ENCODE data around the gene GJB5. TPM values are rescaled to one million over a fixed set of nuclear protein-coding genes. Genes with fewer than 3 reads are reported as not detected.
"Not testable (repeated sequence)": the region's sequence is repeated elsewhere in the genome, so short reads cannot be mapped to it uniquely, and the experiment has no call there.

The GJB5 gene
- total RNA-seq, 1 donor from 2014 or later = not detected

DNA sequence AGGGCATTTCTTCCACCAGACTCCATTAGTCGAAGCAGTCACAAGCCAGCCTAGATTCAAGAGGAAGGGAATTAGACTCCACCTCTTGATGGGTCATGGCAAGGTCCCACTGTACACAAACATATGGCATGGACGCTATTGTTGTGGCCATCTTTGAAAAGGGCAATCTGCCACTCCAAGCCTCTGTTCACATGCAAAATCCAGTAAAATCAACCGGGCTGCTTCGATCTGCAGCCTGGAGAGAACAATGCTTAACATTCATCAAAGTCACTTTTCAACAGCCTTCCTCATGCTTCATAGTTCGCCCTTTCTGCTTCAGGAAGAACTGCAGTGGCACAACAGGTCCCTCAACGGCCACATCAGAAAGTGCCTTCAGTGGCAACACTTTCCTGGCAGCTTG is 28.0 kb upstream of the GJB5 start:
- DNase-seq (ENCODE audit: low read depth) = no peak
- no peak for TF ChIP-seq CTCF (conservative IDR thresholded peaks at IDR 0.05; ENCODE audit: low read depth, low read length)
- H3K4me3 ChIP-seq (ENCODE audit: low read depth, low read length) = no peak overlapping the region

DNA sequence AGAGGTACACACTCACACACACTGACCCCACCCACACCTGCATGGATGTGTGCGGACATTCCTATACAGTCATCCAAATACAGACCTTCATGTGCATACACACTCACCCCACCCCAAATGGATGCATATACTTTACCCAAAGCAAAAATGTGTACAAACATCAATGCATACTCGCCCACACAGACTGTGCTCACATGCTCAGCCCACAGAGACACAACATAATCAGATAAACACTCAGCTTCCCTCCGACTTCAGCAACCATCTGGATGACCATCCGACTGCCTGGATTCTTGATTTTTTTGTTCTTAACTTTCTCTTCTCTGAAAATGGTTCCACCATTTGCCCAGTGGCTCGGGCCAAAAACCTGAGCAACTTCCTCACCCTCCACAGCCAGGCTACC is 24.4 kb upstream of the GJB5 start:
- DNase-seq (ENCODE audit: low read depth) = no peak
- no peak for TF ChIP-seq CTCF (conservative IDR thresholded peaks at IDR 0.05; ENCODE audit: low read depth, low read length)
- no peak overlapping the region for H3K4me3 ChIP-seq (ENCODE audit: low read depth, low read length)

DNA sequence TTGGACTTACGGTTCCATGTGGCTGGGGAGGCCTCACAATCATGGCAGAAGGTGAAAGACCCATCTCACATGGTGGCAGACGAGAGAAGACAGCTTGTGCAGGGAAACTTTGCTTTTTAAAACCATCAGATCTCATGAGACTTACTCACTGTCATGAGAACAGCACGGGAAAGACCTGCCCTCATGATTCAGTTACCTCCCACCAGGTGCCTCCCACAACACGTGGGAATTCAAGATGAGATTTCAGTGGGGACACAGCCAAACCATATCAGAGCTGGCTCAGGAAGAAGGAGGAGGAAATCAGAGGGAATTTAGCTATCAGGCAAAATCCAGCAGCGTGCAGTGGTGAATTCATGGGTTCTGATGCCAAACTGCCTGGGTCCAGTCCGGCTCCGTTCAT is 22.0 kb upstream of the GJB5 start:
- DNase-seq (ENCODE audit: low read depth); H3K4me3 ChIP-seq (ENCODE audit: low read depth, low read length): not testable (repeated sequence)

DNA sequence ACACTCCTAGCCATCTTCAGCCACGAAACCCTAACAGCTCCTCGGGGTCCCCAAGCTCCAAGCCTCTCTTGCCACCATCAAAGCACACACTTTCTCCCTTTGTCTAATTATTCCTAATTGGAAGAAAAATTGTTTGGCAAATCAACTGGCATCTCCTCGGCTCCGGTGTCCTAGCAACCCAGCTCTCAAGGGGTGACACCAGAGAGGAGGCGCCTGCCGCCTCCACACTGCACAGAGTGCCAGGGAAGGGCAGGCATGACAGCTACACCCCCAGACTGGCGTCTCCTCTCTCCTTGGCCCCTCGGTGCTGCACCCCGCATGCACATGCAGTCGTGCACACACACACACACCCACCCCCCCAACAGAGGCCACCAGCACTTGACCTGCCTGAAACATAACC is 18.2 kb upstream of the GJB5 start:
- TF ChIP-seq CTCF (conservative IDR thresholded peaks at IDR 0.05; ENCODE audit: low read depth, low read length) = no peak
- DNase-seq (ENCODE audit: low read depth) = no peak
- no peak overlapping the region for H3K4me3 ChIP-seq (ENCODE audit: low read depth, low read length)

- H3K4me3 ChIP-seq (ENCODE audit: low read depth, low read length); DNase-seq (ENCODE audit: low read depth): not testable (repeated sequence)
These were observed 17.6 kb upstream of the GJB5 start for GRCh38 chr1:34737236-34737635.

GRCh38 chr1:34739613-34740012 is 15.2 kb upstream of the GJB5 start:
- no peak overlapping the region for H3K4me3 ChIP-seq (ENCODE audit: low read depth, low read length)
- TF ChIP-seq CTCF (conservative IDR thresholded peaks at IDR 0.05; ENCODE audit: low read depth, low read length) = no peak
- no peak for DNase-seq (ENCODE audit: low read depth)

- no peak for TF ChIP-seq CTCF (conservative IDR thresholded peaks at IDR 0.05; ENCODE audit: low read depth, low read length)
- DNase-seq (ENCODE audit: low read depth) = no peak
These were observed 14.5 kb upstream of the GJB5 start for GRCh38 chr1:34740161-34740868.

GRCh38 chr1:34742667-34743270 is 12.1 kb upstream of the GJB5 start:
- DNase-seq (ENCODE audit: low read depth) = no peak
- no peak overlapping the region for H3K4me3 ChIP-seq (ENCODE audit: low read depth, low read length)
- TF ChIP-seq CTCF (conservative IDR thresholded peaks at IDR 0.05; ENCODE audit: low read depth, low read length) = peak; percentile 84

More at GRCh38 chr1:34740161-34740868, 14.5 kb upstream of the GJB5 start:
- H3K4me3 ChIP-seq (ENCODE audit: low read depth, low read length) = no peak overlapping the region
